H9 (cell line): Measurements from ENCODE around the gene CST11. TPM values are rescaled to one million over a fixed set of nuclear protein-coding genes. Genes with fewer than 3 reads are reported as not detected.

Experiments used
- DNase-seq: peaks from one replicate; pipeline ENCODE4 v3.0.0-alpha.2; 2017
- H2AFZ ChIP-seq: one replicate; pipeline ENCODE4 v1.6.1; 2013; ENCODE audit warnings: mild to moderate bottlenecking, low read length, control low read depth, moderate library complexity
- H2AK5ac ChIP-seq: 2 replicates; pipeline ENCODE4 v1.6.1; 2013; ENCODE audit warnings: low read length, control low read depth, mixed read lengths; ENCODE audit not compliant: insufficient read length
- H2BK120ac ChIP-seq: one replicate; pipeline ENCODE4 v1.6.1; 2013; ENCODE audit warnings: low read depth, mild to moderate bottlenecking, low read length, control low read depth, inconsistent platforms; ENCODE audit not compliant: poor library complexity, severe bottlenecking
- H2BK12ac ChIP-seq: 2 replicates; pipeline ENCODE4 v1.6.1; 2013; ENCODE audit warnings: low read length, control low read depth, mixed read lengths, low read depth; ENCODE audit not compliant: insufficient read length
- H2BK15ac ChIP-seq: 2 replicates; pipeline ENCODE4 v1.6.1; 2013; ENCODE audit warnings: low read depth, low read length, control low read depth
- H2BK20ac ChIP-seq: one replicate; pipeline ENCODE4 v1.6.1; 2013; ENCODE audit warnings: low read depth, mild to moderate bottlenecking, low read length, control low read depth, inconsistent platforms; ENCODE audit not compliant: poor library complexity, severe bottlenecking
- H2BK5ac ChIP-seq: 2 replicates; pipeline ENCODE4 v1.6.1; 2013; ENCODE audit warnings: low read length, control low read depth, mixed read lengths; ENCODE audit not compliant: insufficient read length
- H3K14ac ChIP-seq: 2 replicates; pipeline ENCODE4 v1.6.1; 2013; ENCODE audit warnings: low read length, control low read depth; ENCODE audit not compliant: insufficient read depth
- H3K18ac ChIP-seq: 2 replicates; pipeline ENCODE4 v1.6.1; 2013; ENCODE audit warnings: low read depth, mild to moderate bottlenecking, mixed read lengths, low read length, control low read depth; ENCODE audit not compliant: insufficient read length
- H3K23ac ChIP-seq: 2 replicates; pipeline ENCODE4 v1.6.1; 2013; ENCODE audit warnings: low read length, control low read depth, mixed read lengths, low read depth; ENCODE audit not compliant: insufficient read length
- H3K23me2 ChIP-seq: 2 replicates; pipeline ENCODE4 v1.6.1; 2013; ENCODE audit warnings: low read depth, mild to moderate bottlenecking, mixed read lengths, low read length, control low read depth; ENCODE audit not compliant: insufficient read length, poor library complexity, severe bottlenecking
- H3K27ac ChIP-seq: 2 replicates; pipeline ENCODE4 v1.5.1; 2013; ENCODE audit warnings: low read length, control low read depth, mixed read lengths, low read depth; ENCODE audit not compliant: insufficient read length
- H3K27me3 ChIP-seq: 2 replicates; pipeline ENCODE4 v1.6.1; 2013; ENCODE audit warnings: low read length, control low read depth, inconsistent platforms; ENCODE audit not compliant: insufficient read depth
- H3K4ac ChIP-seq: 2 replicates; pipeline ENCODE4 v1.6.1; 2013; ENCODE audit warnings: low read depth, mild to moderate bottlenecking, control low read depth, inconsistent platforms, low read length, moderate library complexity
- H3K4me1 ChIP-seq: 2 replicates; pipeline ENCODE4 v1.6.1; 2013; ENCODE audit warnings: low read length, control low read depth, inconsistent platforms; ENCODE audit not compliant: insufficient read depth
- H3K4me2 ChIP-seq: 2 replicates; pipeline ENCODE4 v1.6.1; 2013; ENCODE audit warnings: low read length, control low read depth, mixed read lengths; ENCODE audit not compliant: insufficient read length, insufficient read depth
- H3K56ac ChIP-seq: 2 replicates; pipeline ENCODE4 v1.6.1; 2013; ENCODE audit warnings: low read depth, mild to moderate bottlenecking, mixed read lengths, low read length, control low read depth; ENCODE audit not compliant: insufficient read length
- H3K79me1 ChIP-seq: 2 replicates; pipeline ENCODE4 v1.6.1; 2013; ENCODE audit warnings: low read depth, mild to moderate bottlenecking, moderate library complexity, low read length, control low read depth, inconsistent platforms; ENCODE audit not compliant: insufficient read depth, poor library complexity, severe bottlenecking
- H3K79me2 ChIP-seq: 2 replicates; pipeline ENCODE4 v1.6.1; 2013; ENCODE audit warnings: low read length, control low read depth, inconsistent platforms; ENCODE audit not compliant: insufficient read depth
- H3K9ac ChIP-seq: 2 replicates; pipeline ENCODE4 v1.6.1; 2013; ENCODE audit warnings: low read length, control low read depth, mixed read lengths; ENCODE audit not compliant: insufficient read length; ENCODE audit errors: extremely low read depth
- H3K9me3 ChIP-seq: one replicate; pipeline ENCODE4 v1.6.1; 2013; ENCODE audit warnings: low read depth, low read length, inconsistent platforms; ENCODE audit not compliant: control insufficient read depth
- H3T11ph ChIP-seq: one replicate; pipeline ENCODE4 v1.6.1; 2013; ENCODE audit warnings: mild to moderate bottlenecking, low read length, control low read depth, inconsistent platforms
- H4K20me1 ChIP-seq: one replicate; pipeline ENCODE4 v1.6.1; 2013; ENCODE audit not compliant: control insufficient read depth, insufficient read length, insufficient read depth
- H4K5ac ChIP-seq: 2 replicates; pipeline ENCODE4 v1.6.1; 2013; ENCODE audit warnings: low read depth, mild to moderate bottlenecking, mixed read lengths, low read length, control low read depth; ENCODE audit not compliant: insufficient read length
- H4K8ac ChIP-seq: replicated peaks from 2 replicates; pipeline ENCODE4 v1.6.1; 2013; ENCODE audit warnings: low read length, control low read depth, mixed read lengths, low read depth; ENCODE audit not compliant: insufficient read length
- H4K91ac ChIP-seq: 2 replicates; pipeline ENCODE4 v1.6.1; 2013; ENCODE audit warnings: low read depth, mild to moderate bottlenecking, moderate library complexity, mixed read lengths, low read length, control low read depth; ENCODE audit not compliant: insufficient read length
- H3K27ac Mint-ChIP-seq, 3 experiments: 2 replicates in 2 of 3; 3 replicates in 1 of 3; pipeline ENCODE4 v1.8.0; 2020 to 2021; ENCODE audit warnings: mixed read lengths in 3 of 3, mild to moderate bottlenecking in 1 of 3, moderate library complexity in 1 of 3
- H3K27me3 Mint-ChIP-seq: 2 replicates; pipeline ENCODE4 v1.8.0; 2021; ENCODE audit warnings: low read depth, mild to moderate bottlenecking, moderate library complexity, mixed read lengths
- H3K36me3 Mint-ChIP-seq, 3 experiments: 2 replicates in 2 of 3; 3 replicates in 1 of 3; pipeline ENCODE4 v1.8.0; 2020 to 2021; ENCODE audit warnings: low read depth in 3 of 3, mixed read lengths in 3 of 3; ENCODE audit not compliant: insufficient read depth in 1 of 3
- H3K4me1 Mint-ChIP-seq, 2 experiments: 2 replicates each; pipeline ENCODE4 v1.8.0; 2020; ENCODE audit warnings: mixed read lengths in 2 of 2
- H3K4me3 Mint-ChIP-seq, 2 experiments: 2 replicates in 1 of 2; 3 replicates in 1 of 2; pipeline ENCODE4 v1.8.0; 2020 to 2021; ENCODE audit warnings: mild to moderate bottlenecking in 2 of 2, mixed read lengths in 2 of 2, moderate library complexity in 1 of 2
- H3K9me3 Mint-ChIP-seq, 2 experiments: 2 replicates in 1 of 2; 3 replicates in 1 of 2; pipeline ENCODE4 v1.8.0; 2020; ENCODE audit warnings: mild to moderate bottlenecking in 2 of 2, mixed read lengths in 2 of 2, moderate library complexity in 1 of 2
- WGBS: extraction: QIAGEN DNeasy Blood & Tissue Kit; methylation state at CpG from one replicate; pipeline ENCODE4 v1.1.7; 2013; ENCODE audit warnings: missing lambda C conversion rate, low lambda C conversion rate, mixed read lengths; ENCODE audit not compliant: insufficient read length; ENCODE audit errors: extremely low coverage; 5-methylcytosine and 5-hydroxymethylcytosine counted together
- total RNA-seq: library from RNA; stranded (reverse); gene quantifications from 2 replicates; pipeline ENCODE4 v1.2.1, GENCODE V29; 2021
- TF ChIP-seq, protein P1 (sequence below): fragments of 200-600 bp; sonication (generic); conservative IDR thresholded peaks from 3 replicates; pipeline ENCODE4 v1.8.0; 2021; ENCODE audit warnings: antibody characterized with exemption, mild to moderate bottlenecking

CST11 gene
- total RNA-seq, 1 experiment from 2014 or later, result not detected

DNA sequence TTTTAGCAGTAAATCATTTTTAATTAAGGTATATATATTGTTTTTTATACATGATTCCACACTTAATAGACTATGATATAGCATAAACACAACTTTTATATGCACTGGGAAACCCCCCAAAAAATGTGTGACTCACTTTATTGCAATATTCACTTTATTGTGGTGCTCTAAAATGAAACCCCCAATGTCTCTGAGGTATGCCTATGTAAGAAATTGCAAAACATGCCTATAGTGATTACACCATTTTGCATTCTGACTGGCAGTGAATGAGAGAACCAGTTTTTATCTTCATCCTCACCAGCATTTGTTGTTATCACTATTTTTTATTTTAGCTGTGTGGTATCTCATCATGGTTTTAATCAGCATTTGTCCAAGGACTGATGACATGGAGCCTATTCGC lies 8.5 kb upstream of the CST11 start:
- no peak overlapping the region for H2BK12ac ChIP-seq
- no peaks in the 10 kb centered on the region for H3K79me1 ChIP-seq
- peaks cover 2% of the 10 kb centered on the region; the same call in 1 of the 2 replicates for H3K4me1 ChIP-seq
- no peak overlapping the region for H3K4me2 ChIP-seq
- H2BK15ac ChIP-seq, result no peak overlapping the region
- Mint-ChIP-seq H3K27me3 (no peaks in the 10 kb centered on the region; the same call in 1 of the 2 replicates), H3K36me3 (peaks cover 14 to 37% (median 16%) of the 10 kb centered on the region in 3 experiments), H3K4me3 (no peak overlapping the region), H3K4me1 (peaks cover 10 to 11% of the 10 kb centered on the region in 2 experiments), H3K9me3 (peaks cover 34 to 43% of the 10 kb centered on the region in 2 experiments), H3K27ac (no peak overlapping the region)
- TF ChIP-seq, protein P1, sequence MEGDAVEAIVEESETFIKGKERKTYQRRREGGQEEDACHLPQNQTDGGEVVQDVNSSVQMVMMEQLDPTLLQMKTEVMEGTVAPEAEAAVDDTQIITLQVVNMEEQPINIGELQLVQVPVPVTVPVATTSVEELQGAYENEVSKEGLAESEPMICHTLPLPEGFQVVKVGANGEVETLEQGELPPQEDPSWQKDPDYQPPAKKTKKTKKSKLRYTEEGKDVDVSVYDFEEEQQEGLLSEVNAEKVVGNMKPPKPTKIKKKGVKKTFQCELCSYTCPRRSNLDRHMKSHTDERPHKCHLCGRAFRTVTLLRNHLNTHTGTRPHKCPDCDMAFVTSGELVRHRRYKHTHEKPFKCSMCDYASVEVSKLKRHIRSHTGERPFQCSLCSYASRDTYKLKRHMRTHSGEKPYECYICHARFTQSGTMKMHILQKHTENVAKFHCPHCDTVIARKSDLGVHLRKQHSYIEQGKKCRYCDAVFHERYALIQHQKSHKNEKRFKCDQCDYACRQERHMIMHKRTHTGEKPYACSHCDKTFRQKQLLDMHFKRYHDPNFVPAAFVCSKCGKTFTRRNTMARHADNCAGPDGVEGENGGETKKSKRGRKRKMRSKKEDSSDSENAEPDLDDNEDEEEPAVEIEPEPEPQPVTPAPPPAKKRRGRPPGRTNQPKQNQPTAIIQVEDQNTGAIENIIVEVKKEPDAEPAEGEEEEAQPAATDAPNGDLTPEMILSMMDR, result no peak
- H2AK5ac ChIP-seq, result no peak overlapping the region
- no peak overlapping the region for H4K8ac ChIP-seq
- no peaks in the 10 kb centered on the region for H4K20me1 ChIP-seq
- H3T11ph ChIP-seq, result no peak overlapping the region
- no peaks in the 10 kb centered on the region for H3K27me3 ChIP-seq
- H4K91ac ChIP-seq, result no peak overlapping the region
- H3K79me2 ChIP-seq, result no peaks in the 10 kb centered on the region
- H3K56ac ChIP-seq, result no peak overlapping the region
- H2BK5ac ChIP-seq, result no peak overlapping the region
- no peak for DNase-seq
- no peak overlapping the region for H3K23ac ChIP-seq
- no peak overlapping the region for H3K9ac ChIP-seq
- no peak overlapping the region for H4K5ac ChIP-seq
- no peak overlapping the region for H3K27ac ChIP-seq
- H2BK120ac ChIP-seq, result no peak overlapping the region
- no peak overlapping the region for H3K18ac ChIP-seq
- no peak overlapping the region for H2AFZ ChIP-seq
- H3K4ac ChIP-seq, result no peak overlapping the region
- no peaks in the 10 kb centered on the region for H3K23me2 ChIP-seq
- no CpG with 5 or more reads among the region's 1 CpG for WGBS
- no peak overlapping the region for H3K14ac ChIP-seq
- H2BK20ac ChIP-seq, result no peak overlapping the region
- H3K9me3 ChIP-seq, result peaks cover 9% of the 10 kb centered on the region
